ENCODE measurements around the gene PPP2R5C.

Gene PPP2R5C

GRCh38 chr14:101964297-101965180, 203.0 kb downstream of the PPP2R5C start, which contains the start of gene DYNC1H1:
DYNC1H1 (plus strand) TSS chr14:101964573; CDS start chr14:101964692, 119 bp downstream.
- H3K4me3 ChIP-seq (ENCODE audit: low read depth, low read length) = peak within 1 kb of the TSS; percentile 75
- POLR2A ChIA-PET = interaction anchor here (0.7 kb wide), 1 partner anchor 257 kb away, joined by 7 read pairs; no protein-coding TSS in a partner anchor
- TF ChIP-seq ZNF629 (tag by site-specific recombination; IDR thresholded peaks at IDR 0.05) (peak; percentile 43; the same call in 1 of the 2 replicates), GLIS2 (tag by site-specific recombination; IDR thresholded peaks at IDR 0.05) (no peak), KLF8 (tag by site-specific recombination; IDR thresholded peaks at IDR 0.05) (peak; percentile 68; the same call in 1 of the 2 replicates), IKZF3 (tag by site-specific recombination; IDR thresholded peaks at IDR 0.05) (0 out of 2 replicates have a peak, but pooled peaks have one; percentile 25), ZBTB48 (tag by site-specific recombination; IDR thresholded peaks at IDR 0.05) (peak; percentile 73; the same call in 1 of the 2 replicates), SP3 (tag by site-specific recombination; IDR thresholded peaks at IDR 0.05) (peak; percentile 30), ZFP69B (tag by site-specific recombination; IDR thresholded peaks at IDR 0.05) (0 out of 2 replicates have a peak, but pooled peaks have one; percentile 15), YY1 (tag by site-specific recombination; IDR thresholded peaks at IDR 0.05) (peak; percentile 67; the same call in 1 of the 2 replicates), ZNF2 (tag by site-specific recombination; IDR thresholded peaks at IDR 0.05) (peak; percentile 80), GLI4 (tag by site-specific recombination; IDR thresholded peaks at IDR 0.05) (peak; percentile 40; the same call in 1 of the 2 replicates), ZNF394 (tag by site-specific recombination; IDR thresholded peaks at IDR 0.05; ENCODE audit: borderline replicate concordance) (peak; percentile 58; the same call in 1 of the 2 replicates), KLF16 (tag by site-specific recombination; IDR thresholded peaks at IDR 0.05) (peak; percentile 83), ZNF24 (tag by site-specific recombination; IDR thresholded peaks at IDR 0.05) (0 out of 2 replicates have a peak, but pooled peaks have one; percentile 51), TCF7L2 (IDR thresholded peaks at IDR 0.05; ENCODE audit: borderline replicate concordance, low read depth, low read length) (no peak), ZNF366 (tag by site-specific recombination; conservative IDR thresholded peaks at IDR 0.05) (0 out of 2 replicates have a peak, but pooled peaks have one; percentile 23), SP7 (tag by site-specific recombination; IDR thresholded peaks at IDR 0.05) (peak; percentile 54), ZBTB7A (tag by site-specific recombination; IDR thresholded peaks at IDR 0.05; ENCODE audit: low read depth) (peak; percentile 80), ZNF184 (tag by site-specific recombination; IDR thresholded peaks at IDR 0.05) (no peak), OSR2 (tag by site-specific recombination; IDR thresholded peaks at IDR 0.05) (peak; percentile 28; the same call in 1 of the 2 replicates), BCL11B (tag by site-specific recombination; IDR thresholded peaks at IDR 0.05; ENCODE audit: low read depth) (no peak; the same call in 1 of the 2 replicates), INSM2 (tag by site-specific recombination; IDR thresholded peaks at IDR 0.05) (no peak; the same call in 1 of the 2 replicates), PATZ1 (tag by site-specific recombination; IDR thresholded peaks at IDR 0.05) (no peak), ZBTB17 (tag by site-specific recombination; IDR thresholded peaks at IDR 0.05) (0 out of 2 replicates have a peak, but pooled peaks have one; percentile 45), KLF9 (tag by site-specific recombination; IDR thresholded peaks at IDR 0.05; ENCODE audit: low read depth) (peak; percentile 61; the same call in 1 of the 2 replicates), ZNF580 (tag by site-specific recombination; IDR thresholded peaks at IDR 0.05) (0 out of 2 replicates have a peak, but pooled peaks have one; percentile 17), REST (tag by site-specific recombination; IDR thresholded peaks at IDR 0.05) (peak; percentile 32; the same call in 1 of the 2 replicates), PRDM1 (tag by site-specific recombination; IDR thresholded peaks at IDR 0.05) (no peak), GLIS1 (tag by site-specific recombination; IDR thresholded peaks at IDR 0.05) (0 out of 2 replicates have a peak, but pooled peaks have one; percentile 32), ZNF843 (tag by site-specific recombination; IDR thresholded peaks at IDR 0.05) (peak; percentile 52), ZNF324 (tag by site-specific recombination; IDR thresholded peaks at IDR 0.05) (peak; percentile 75; the same call in 1 of the 2 replicates)

More at GRCh38 chr14:101964297-101965180, 203.0 kb downstream of the PPP2R5C start, which contains the start of gene DYNC1H1:
- Histone ChIP-seq H3K36me3 (ENCODE audit: control insufficient read depth in 2 of 2, insufficient read depth in 1 of 2, low read length in 2 of 2) (peaks cover 0 to 18% of the 10 kb centered on the region in 2 experiments; a peak in 2 of 3 replicates), H3K27ac (ENCODE audit: extremely low read depth, low read depth, low read length) (peak within 1 kb of the TSS; percentile 90), H3K9me3 (ENCODE audit: control insufficient read depth, insufficient read depth, low read depth, low read length) (no peaks in the 10 kb centered on the region), H3K4me1 (ENCODE audit: control insufficient read depth, insufficient read depth, low read length) (peaks cover 20% of the 10 kb centered on the region)
- CTCF ChIA-PET = interaction anchor here (0.6 to 1.2 kb wide), 3 partner anchors 9 to 193 kb away, joined by 3 read pairs; no protein-coding TSS in a partner anchor

Data from HEK293 (cell line).